A549 treated with AZD9567 at 1 μM for 4 hours (cell line): Measurements from ENCODE around the gene IPPK. TPM values are rescaled to one million over a fixed set of nuclear protein-coding genes. Genes with fewer than 3 reads are reported as not detected.

Experiments used
- total RNA-seq: library from RNA; stranded (reverse); fragments of 200-300 nt; extraction: Qiagen RNA extraction; gene quantifications from 5 replicates; pipeline ENCODE4 v1.2.3, GENCODE V29; 2022; ENCODE audit not compliant: insufficient read depth

IPPK gene
- 13.2 to 18.6 TPM (median 13.7 TPM) in 5 replicates for total RNA-seq

GRCh38 chr9:92669890-92670708, at the start of gene IPPK:
TSS of gene IPPK (minus strand) at chr9:92670131. CDS start at chr9:92669988, 143 bp downstream.

Other genes with a start within 250 kb of the IPPK start
- not detected in 5 replicates for gene OMD, start 245.7 kb downstream of the IPPK start, total RNA-seq
- gene ASPN, start 187.6 kb downstream of the IPPK start, total RNA-seq, result not detected in 5 replicates
- gene ECM2, start 134.1 kb downstream of the IPPK start, total RNA-seq, result 0.08 to 0.15 TPM (median 0.13 TPM) in 4 of 5 replicates, not detected in the other
- 30.8 to 38.1 TPM (median 34.3 TPM) in 5 replicates for gene BICD2, start 94.7 kb upstream of the IPPK start, total RNA-seq
- gene ZNF484, start 207.9 kb upstream of the IPPK start, total RNA-seq, result 1.9 to 3.7 TPM (median 2.0 TPM) in 5 replicates